ENCODE measurements around the gene C1QTNF8. TPM values are rescaled to one million over a fixed set of nuclear protein-coding genes. Genes with fewer than 3 reads are reported as not detected.

C1QTNF8 gene
- total and polyA plus RNA-seq, 2 of the 8 experiments (the other 6 are each of a cell fraction or from before 2014, with no cell fraction given), result not detected

DNA sequence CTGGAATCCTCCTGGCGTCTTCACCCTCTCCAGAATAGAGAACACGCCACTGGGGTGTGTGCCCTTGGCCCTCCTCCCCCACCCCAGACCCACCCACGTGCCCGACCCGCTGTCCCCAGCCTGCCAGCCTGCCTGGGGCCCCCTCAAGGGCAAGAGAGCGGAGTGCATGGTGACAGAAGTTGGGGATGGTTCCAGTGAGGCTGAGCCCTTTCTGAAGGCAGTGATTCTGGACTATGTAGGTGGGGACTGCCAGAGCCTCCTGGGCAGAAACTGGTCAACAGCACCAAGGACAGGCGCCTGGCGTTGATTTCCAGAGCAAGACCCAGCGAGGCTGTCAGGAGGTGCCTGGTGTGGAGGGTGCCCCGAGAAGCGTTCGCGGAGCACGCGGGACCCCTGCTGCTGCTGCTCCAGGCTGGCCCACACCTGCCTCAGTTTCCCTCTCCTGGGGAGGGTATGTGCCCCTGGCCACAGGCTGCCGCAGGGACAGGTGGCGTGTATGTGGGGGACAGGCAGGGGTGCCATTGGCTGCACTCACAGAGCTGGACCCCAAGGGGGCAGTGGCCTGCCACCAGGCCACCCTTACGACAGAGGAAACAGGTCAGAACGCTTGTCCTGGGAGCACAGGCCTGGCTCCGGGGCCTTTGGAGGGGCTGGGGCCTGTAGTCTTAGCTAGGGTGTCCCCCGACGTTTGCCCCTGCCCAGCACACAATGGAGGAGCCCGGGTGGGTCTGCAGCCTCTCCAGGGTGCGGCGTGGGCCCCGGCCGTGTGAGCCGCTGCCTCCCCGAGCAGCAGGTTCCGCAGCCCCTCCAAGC is 22.3 kb downstream of the C1QTNF8 start (continued):
- TF ChIP-seq, protein P1, sequence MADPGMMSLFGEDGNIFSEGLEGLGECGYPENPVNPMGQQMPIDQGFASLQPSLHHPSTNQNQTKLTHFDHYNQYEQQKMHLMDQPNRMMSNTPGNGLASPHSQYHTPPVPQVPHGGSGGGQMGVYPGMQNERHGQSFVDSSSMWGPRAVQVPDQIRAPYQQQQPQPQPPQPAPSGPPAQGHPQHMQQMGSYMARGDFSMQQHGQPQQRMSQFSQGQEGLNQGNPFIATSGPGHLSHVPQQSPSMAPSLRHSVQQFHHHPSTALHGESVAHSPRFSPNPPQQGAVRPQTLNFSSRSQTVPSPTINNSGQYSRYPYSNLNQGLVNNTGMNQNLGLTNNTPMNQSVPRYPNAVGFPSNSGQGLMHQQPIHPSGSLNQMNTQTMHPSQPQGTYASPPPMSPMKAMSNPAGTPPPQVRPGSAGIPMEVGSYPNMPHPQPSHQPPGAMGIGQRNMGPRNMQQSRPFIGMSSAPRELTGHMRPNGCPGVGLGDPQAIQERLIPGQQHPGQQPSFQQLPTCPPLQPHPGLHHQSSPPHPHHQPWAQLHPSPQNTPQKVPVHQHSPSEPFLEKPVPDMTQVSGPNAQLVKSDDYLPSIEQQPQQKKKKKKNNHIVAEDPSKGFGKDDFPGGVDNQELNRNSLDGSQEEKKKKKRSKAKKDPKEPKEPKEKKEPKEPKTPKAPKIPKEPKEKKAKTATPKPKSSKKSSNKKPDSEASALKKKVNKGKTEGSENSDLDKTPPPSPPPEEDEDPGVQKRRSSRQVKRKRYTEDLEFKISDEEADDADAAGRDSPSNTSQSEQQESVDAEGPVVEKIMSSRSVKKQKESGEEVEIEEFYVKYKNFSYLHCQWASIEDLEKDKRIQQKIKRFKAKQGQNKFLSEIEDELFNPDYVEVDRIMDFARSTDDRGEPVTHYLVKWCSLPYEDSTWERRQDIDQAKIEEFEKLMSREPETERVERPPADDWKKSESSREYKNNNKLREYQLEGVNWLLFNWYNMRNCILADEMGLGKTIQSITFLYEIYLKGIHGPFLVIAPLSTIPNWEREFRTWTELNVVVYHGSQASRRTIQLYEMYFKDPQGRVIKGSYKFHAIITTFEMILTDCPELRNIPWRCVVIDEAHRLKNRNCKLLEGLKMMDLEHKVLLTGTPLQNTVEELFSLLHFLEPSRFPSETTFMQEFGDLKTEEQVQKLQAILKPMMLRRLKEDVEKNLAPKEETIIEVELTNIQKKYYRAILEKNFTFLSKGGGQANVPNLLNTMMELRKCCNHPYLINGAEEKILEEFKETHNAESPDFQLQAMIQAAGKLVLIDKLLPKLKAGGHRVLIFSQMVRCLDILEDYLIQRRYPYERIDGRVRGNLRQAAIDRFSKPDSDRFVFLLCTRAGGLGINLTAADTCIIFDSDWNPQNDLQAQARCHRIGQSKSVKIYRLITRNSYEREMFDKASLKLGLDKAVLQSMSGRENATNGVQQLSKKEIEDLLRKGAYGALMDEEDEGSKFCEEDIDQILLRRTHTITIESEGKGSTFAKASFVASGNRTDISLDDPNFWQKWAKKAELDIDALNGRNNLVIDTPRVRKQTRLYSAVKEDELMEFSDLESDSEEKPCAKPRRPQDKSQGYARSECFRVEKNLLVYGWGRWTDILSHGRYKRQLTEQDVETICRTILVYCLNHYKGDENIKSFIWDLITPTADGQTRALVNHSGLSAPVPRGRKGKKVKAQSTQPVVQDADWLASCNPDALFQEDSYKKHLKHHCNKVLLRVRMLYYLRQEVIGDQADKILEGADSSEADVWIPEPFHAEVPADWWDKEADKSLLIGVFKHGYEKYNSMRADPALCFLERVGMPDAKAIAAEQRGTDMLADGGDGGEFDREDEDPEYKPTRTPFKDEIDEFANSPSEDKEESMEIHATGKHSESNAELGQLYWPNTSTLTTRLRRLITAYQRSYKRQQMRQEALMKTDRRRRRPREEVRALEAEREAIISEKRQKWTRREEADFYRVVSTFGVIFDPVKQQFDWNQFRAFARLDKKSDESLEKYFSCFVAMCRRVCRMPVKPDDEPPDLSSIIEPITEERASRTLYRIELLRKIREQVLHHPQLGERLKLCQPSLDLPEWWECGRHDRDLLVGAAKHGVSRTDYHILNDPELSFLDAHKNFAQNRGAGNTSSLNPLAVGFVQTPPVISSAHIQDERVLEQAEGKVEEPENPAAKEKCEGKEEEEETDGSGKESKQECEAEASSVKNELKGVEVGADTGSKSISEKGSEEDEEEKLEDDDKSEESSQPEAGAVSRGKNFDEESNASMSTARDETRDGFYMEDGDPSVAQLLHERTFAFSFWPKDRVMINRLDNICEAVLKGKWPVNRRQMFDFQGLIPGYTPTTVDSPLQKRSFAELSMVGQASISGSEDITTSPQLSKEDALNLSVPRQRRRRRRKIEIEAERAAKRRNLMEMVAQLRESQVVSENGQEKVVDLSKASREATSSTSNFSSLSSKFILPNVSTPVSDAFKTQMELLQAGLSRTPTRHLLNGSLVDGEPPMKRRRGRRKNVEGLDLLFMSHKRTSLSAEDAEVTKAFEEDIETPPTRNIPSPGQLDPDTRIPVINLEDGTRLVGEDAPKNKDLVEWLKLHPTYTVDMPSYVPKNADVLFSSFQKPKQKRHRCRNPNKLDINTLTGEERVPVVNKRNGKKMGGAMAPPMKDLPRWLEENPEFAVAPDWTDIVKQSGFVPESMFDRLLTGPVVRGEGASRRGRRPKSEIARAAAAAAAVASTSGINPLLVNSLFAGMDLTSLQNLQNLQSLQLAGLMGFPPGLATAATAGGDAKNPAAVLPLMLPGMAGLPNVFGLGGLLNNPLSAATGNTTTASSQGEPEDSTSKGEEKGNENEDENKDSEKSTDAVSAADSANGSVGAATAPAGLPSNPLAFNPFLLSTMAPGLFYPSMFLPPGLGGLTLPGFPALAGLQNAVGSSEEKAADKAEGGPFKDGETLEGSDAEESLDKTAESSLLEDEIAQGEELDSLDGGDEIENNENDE (IDR thresholded peaks at IDR 0.05; ENCODE audit: insufficient replicate concordance, low read length), result no peak
- TF ChIP-seq, protein P2, sequence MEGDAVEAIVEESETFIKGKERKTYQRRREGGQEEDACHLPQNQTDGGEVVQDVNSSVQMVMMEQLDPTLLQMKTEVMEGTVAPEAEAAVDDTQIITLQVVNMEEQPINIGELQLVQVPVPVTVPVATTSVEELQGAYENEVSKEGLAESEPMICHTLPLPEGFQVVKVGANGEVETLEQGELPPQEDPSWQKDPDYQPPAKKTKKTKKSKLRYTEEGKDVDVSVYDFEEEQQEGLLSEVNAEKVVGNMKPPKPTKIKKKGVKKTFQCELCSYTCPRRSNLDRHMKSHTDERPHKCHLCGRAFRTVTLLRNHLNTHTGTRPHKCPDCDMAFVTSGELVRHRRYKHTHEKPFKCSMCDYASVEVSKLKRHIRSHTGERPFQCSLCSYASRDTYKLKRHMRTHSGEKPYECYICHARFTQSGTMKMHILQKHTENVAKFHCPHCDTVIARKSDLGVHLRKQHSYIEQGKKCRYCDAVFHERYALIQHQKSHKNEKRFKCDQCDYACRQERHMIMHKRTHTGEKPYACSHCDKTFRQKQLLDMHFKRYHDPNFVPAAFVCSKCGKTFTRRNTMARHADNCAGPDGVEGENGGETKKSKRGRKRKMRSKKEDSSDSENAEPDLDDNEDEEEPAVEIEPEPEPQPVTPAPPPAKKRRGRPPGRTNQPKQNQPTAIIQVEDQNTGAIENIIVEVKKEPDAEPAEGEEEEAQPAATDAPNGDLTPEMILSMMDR (IDR thresholded peaks at IDR 0.05; ENCODE audit: control extremely low read depth in 1 of 3, insufficient read depth in 1 of 3, low read depth in 1 of 3, low read length in 3 of 3), result peak; percentile 44 to 79 (median 72); a peak in 3 of 4 replicates
- TF ChIP-seq SRF (IDR thresholded peaks at IDR 0.05; ENCODE audit: low read depth, low read length), result no peak
- 0 out of 2 replicates have a peak, but pooled peaks have one; percentile 38 for TF ChIP-seq GABPA (IDR thresholded peaks at IDR 0.05; ENCODE audit: borderline replicate concordance, insufficient read depth, low read length)
- TF ChIP-seq CREB1 (IDR thresholded peaks at IDR 0.05), result no peak
- TF ChIP-seq, protein P3, sequence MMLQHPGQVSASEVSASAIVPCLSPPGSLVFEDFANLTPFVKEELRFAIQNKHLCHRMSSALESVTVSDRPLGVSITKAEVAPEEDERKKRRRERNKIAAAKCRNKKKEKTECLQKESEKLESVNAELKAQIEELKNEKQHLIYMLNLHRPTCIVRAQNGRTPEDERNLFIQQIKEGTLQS (IDR thresholded peaks at IDR 0.05; ENCODE audit: insufficient read depth, low read depth, low read length), result no peak

Measured in H1 (cell line).